SK-N-SH (cell line): ENCODE measurements around the gene CD79A. TPM values are rescaled to one million over a fixed set of nuclear protein-coding genes. Genes with fewer than 3 reads are reported as not detected.
A peak's percentile ranks its signal among the peaks of the same experiment; 100 is the strongest.
"Not testable (repeated sequence)": the region's sequence is repeated elsewhere in the genome, so short reads cannot be mapped to it uniquely, and the experiment has no call there.

ENCODE experiments used
- CTCF ChIA-PET: fragments of 300-600, 350-600 bp; formaldehyde crosslinking; extraction: SDS; loops from one replicate; lab custom pipeline; 2021; lab: Yijun Ruan, JAX
- POLR2A ChIA-PET: fragments of 350-600 bp; sonication (Branson Sonifier 250); formaldehyde crosslinking; extraction: SDS; loops from one replicate; lab custom pipeline; 2020; ENCODE audit warnings: antibody characterized with exemption, inconsistent platforms; lab: Yijun Ruan, JAX
- DNase-seq: peaks from one replicate; pipeline ENCODE4 v3.0.0; 2012
- H2AFZ ChIP-seq: fragments of 200-600 bp; sonication (generic); 2 replicates; pipeline ENCODE4 v1.8.1; 2016; ENCODE audit warnings: antibody characterized with exemption, mild to moderate bottlenecking, low read depth
- H3F3A ChIP-seq: fragments of 200-600 bp; sonication (generic); replicated peaks from 2 replicates; pipeline ENCODE3; 2016; ENCODE audit warnings: antibody characterized with exemption, mild to moderate bottlenecking; ENCODE audit not compliant: insufficient read depth
- H3K27ac ChIP-seq, 2 experiments: fragments of 200-500 bp in 1 of 2; fragments of 200-600 bp in 1 of 2; sonication (Bioruptor generic) in 1 of 2; sonication (generic), shearing (Covaris generic) in 1 of 2; 2 replicates each; pipeline versions ENCODE4 v1.5.1 to v1.6.1; 2014 to 2016; ENCODE audit warnings: low read depth in 2 of 2, inconsistent platforms in 1 of 2, low read length in 1 of 2, mild to moderate bottlenecking in 1 of 2, mixed read lengths in 1 of 2
- H3K27me3 ChIP-seq: fragments of 200-600 bp; sonication (generic), shearing (Covaris generic); 2 replicates; pipeline ENCODE4 v1.6.1; 2016; ENCODE audit warnings: mixed run types; ENCODE audit not compliant: insufficient read depth
- H3K36me3 ChIP-seq, 2 experiments: fragments of 200-500 bp in 1 of 2; fragments of 200-600 bp in 1 of 2; sonication (Bioruptor generic) in 1 of 2; sonication (generic) in 1 of 2; replicated peaks in 1 of 2; 2 replicates each; pipeline versions ENCODE3 to v1.5.1; 2014 to 2016; ENCODE audit warnings: low read length in 1 of 2, mild to moderate bottlenecking in 1 of 2; ENCODE audit not compliant: insufficient read depth in 2 of 2, control insufficient read depth in 1 of 2
- H3K4me1 ChIP-seq, 2 experiments: fragments of 200-500 bp in 1 of 2; fragments of 200-600 bp in 1 of 2; sonication (Bioruptor generic) in 1 of 2; sonication (generic), shearing (Covaris generic) in 1 of 2; 2 replicates each; pipeline versions ENCODE4 v1.5.1 to v1.6.1; 2014 to 2016; ENCODE audit warnings: low read depth in 1 of 2, low read length in 1 of 2, mixed run types in 1 of 2; ENCODE audit not compliant: insufficient read depth in 2 of 2, control insufficient read depth in 1 of 2
- H3K4me2 ChIP-seq: fragments of 200-600 bp; sonication (generic), shearing (Covaris generic); 2 replicates; pipeline ENCODE4 v1.6.1; 2017; ENCODE audit warnings: mixed run types
- H3K4me3 ChIP-seq, 2 experiments: fragments of 200-500 bp in 1 of 2; fragments of 200-600 bp in 1 of 2; sonication (Bioruptor generic) in 1 of 2; sonication (generic), shearing (Covaris generic) in 1 of 2; 2 replicates each; pipeline versions ENCODE4 v1.5.1 to v1.8.1; 2014 to 2016; ENCODE audit warnings: low read depth in 2 of 2, inconsistent platforms in 1 of 2, low read length in 1 of 2, mild to moderate bottlenecking in 1 of 2, mixed read lengths in 1 of 2, moderate library complexity in 1 of 2
- H3K79me2 ChIP-seq: fragments of 200-600 bp; sonication (generic); 2 replicates; pipeline ENCODE4 v1.8.1; 2017; ENCODE audit warnings: mild to moderate bottlenecking; ENCODE audit not compliant: insufficient read depth
- H3K9ac ChIP-seq: fragments of 200-600 bp; sonication (generic); 2 replicates; pipeline ENCODE4 v1.6.1; 2017; ENCODE audit warnings: mixed run types
- H3K9me2 ChIP-seq: fragments of 200-600 bp; sonication (generic); 2 replicates; pipeline ENCODE4 v1.6.1; 2017; ENCODE audit warnings: mixed run types
- H3K9me3 ChIP-seq: fragments of 200-600 bp; sonication (generic); 2 replicates; pipeline ENCODE4 v1.6.1; 2017; ENCODE audit warnings: mixed run types, mild to moderate bottlenecking, moderate library complexity
- H4K20me1 ChIP-seq: fragments of 200-600 bp; sonication (generic); 2 replicates; pipeline ENCODE4 v1.6.1; 2017; ENCODE audit warnings: mild to moderate bottlenecking, mixed run types; ENCODE audit not compliant: insufficient read depth
- ELF1 ChIP-seq: IDR thresholded peaks from 2 replicates; pipeline ENCODE4 v1.4.0; 2012
- FOSL2 ChIP-seq: IDR thresholded peaks from 2 replicates; pipeline ENCODE4 v1.4.0; 2012; ENCODE audit warnings: low read depth, mild to moderate bottlenecking, moderate library complexity, borderline replicate concordance
- NFIC ChIP-seq: IDR thresholded peaks from 2 replicates; pipeline ENCODE4 v1.4.0; 2012; ENCODE audit warnings: borderline replicate concordance
- NRF1 ChIP-seq: IDR thresholded peaks from 2 replicates; pipeline ENCODE4 v1.6.1; 2012; ENCODE audit warnings: low read depth, mild to moderate bottlenecking, low read length
- POLR2AphosphoS5 ChIP-seq: IDR thresholded peaks from 2 replicates; pipeline ENCODE4 v1.6.1; 2012; ENCODE audit warnings: low read depth, low read length
- RAD21 ChIP-seq: IDR thresholded peaks from 2 replicates; pipeline ENCODE4 v1.6.1; 2012; ENCODE audit warnings: mild to moderate bottlenecking, low read length
- SMC3 ChIP-seq: IDR thresholded peaks from 2 replicates; pipeline ENCODE4 v1.6.1; 2012; ENCODE audit warnings: low read depth, low read length, improper control_type of control experiment
- TAF1 ChIP-seq: IDR thresholded peaks from 2 replicates; pipeline ENCODE4 v1.6.1; 2012; ENCODE audit warnings: low read depth, mild to moderate bottlenecking, low read length, moderate library complexity, borderline replicate concordance
- ZBTB33 ChIP-seq: IDR thresholded peaks from 2 replicates; pipeline ENCODE4 v1.4.0; 2012; ENCODE audit warnings: low read depth, borderline replicate concordance
- WGBS: methylation state at CpG from one replicate; pipeline ENCODE4 v1.1.6; 2017; ENCODE audit warnings: low lambda C conversion rate; 5-methylcytosine and 5-hydroxymethylcytosine counted together
- polyA plus RNA-seq, 3 experiments: library from polyadenylated mRNA; depleted of rRNA; stranded (reverse); fragments of >200 nt; gene quantifications; 2 replicates each; pipeline ENCODE4 v1.2.3, GENCODE V29; 2012
- TF ChIP-seq, protein P1 (sequence below): fragments of 200-600 bp; sonication (generic); IDR thresholded peaks from 2 replicates; pipeline ENCODE4 v1.6.1; 2017; ENCODE audit warnings: antibody characterized with exemption, mild to moderate bottlenecking, moderate library complexity

CD79A gene
- polyA plus RNA-seq, 1 of the 3 experiments (the other 2 are of a cell fraction): 0.20 TPM

DNA sequence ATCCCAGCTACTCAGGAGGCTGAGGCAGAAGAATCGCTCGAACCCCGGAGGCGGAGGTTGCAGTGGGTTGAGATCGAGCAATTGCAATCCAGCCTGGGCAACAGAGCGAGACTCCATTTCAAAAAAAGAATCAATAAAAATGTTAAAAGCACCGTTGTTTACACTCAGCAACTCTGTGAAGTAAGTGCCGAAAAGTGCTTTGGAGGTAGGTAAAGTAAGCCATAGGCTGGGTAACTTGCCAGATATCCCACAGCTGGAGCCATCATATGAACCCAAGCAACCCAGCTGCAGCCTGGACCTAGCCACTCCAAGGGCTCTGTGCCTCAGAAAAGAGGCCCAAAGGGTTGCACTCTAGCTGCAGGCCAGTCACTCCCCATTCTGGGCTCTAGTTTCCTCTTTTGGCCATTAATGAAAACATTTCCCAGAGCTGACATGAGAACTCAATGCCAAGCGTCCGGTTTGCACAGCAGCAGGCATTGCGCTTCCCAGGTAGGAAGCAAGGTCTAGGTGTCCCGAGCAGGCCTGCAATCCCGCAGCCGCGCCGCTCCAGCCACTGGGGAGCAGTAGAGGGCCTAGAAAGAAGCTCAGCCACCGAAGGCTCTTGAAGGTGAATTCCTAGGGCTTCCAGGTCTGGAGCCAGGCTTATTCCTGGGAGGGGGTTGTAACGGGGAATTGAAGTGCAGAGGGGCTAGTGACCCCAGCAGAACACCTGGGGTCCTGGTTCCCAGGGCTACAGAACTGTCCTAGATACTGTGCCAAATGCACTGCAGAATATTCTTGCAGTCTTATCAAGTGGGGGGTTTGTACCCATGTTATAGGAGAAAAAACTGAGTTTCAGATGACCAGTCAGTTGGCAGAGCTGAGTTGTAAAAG lies 4.1 kb upstream of the CD79A start:
- no peaks in the 10 kb centered on the region for H3K9me2 ChIP-seq
- H3K4me1 ChIP-seq: no peaks in the 10 kb centered on the region; a peak in 1 of 4 replicates
- no peak overlapping the region for H3K4me2 ChIP-seq
- peaks cover 54% of the 10 kb centered on the region for H4K20me1 ChIP-seq
- ChIA-PET CTCF (interaction anchor here (0.5 to 3.1 kb wide), 26 partner anchors 9 to 162 kb away, joined by 3 to 48 read pairs (median 6); partner anchors contain the start of genes ARHGEF1, ERFL, RABAC1 and RPS19), POLR2A (interaction anchor here (0.6 to 2.2 kb wide), 8 partner anchors 9 to 1683 kb away, joined by 3 to 14 read pairs (median 4); partner anchors contain the start of gene RPS19)
- no peak overlapping the region for H2AFZ ChIP-seq
- no peak overlapping the region for H3K9ac ChIP-seq
- peaks cover 68% of the 10 kb centered on the region for H3F3A ChIP-seq
- H3K79me2 ChIP-seq: peaks cover 5% of the 10 kb centered on the region; the same call in 1 of the 2 replicates
- TF ChIP-seq, protein P1, sequence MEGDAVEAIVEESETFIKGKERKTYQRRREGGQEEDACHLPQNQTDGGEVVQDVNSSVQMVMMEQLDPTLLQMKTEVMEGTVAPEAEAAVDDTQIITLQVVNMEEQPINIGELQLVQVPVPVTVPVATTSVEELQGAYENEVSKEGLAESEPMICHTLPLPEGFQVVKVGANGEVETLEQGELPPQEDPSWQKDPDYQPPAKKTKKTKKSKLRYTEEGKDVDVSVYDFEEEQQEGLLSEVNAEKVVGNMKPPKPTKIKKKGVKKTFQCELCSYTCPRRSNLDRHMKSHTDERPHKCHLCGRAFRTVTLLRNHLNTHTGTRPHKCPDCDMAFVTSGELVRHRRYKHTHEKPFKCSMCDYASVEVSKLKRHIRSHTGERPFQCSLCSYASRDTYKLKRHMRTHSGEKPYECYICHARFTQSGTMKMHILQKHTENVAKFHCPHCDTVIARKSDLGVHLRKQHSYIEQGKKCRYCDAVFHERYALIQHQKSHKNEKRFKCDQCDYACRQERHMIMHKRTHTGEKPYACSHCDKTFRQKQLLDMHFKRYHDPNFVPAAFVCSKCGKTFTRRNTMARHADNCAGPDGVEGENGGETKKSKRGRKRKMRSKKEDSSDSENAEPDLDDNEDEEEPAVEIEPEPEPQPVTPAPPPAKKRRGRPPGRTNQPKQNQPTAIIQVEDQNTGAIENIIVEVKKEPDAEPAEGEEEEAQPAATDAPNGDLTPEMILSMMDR: peak; percentile 68
- no peak for TF ChIP-seq TAF1
- peak; percentile 52; the same call in 1 of the 2 replicates for TF ChIP-seq ZBTB33
- TF ChIP-seq NFIC: 0 out of 2 replicates have a peak, but pooled peaks have one; percentile 4
- peak; percentile 6; the same call in 1 of the 2 replicates for TF ChIP-seq ELF1
- peak; percentile 79 for TF ChIP-seq RAD21
- TF ChIP-seq POLR2AphosphoS5: peak; percentile 66
- TF ChIP-seq FOSL2: peak; percentile 14; the same call in 1 of the 2 replicates
- peak; percentile 53; the same call in 1 of the 2 replicates for TF ChIP-seq SMC3
- TF ChIP-seq NRF1: no peak
- DNase-seq: peak; percentile 72
- no peaks in the 10 kb centered on the region for H3K27me3 ChIP-seq
- H3K9me3 ChIP-seq: no peaks in the 10 kb centered on the region
- 56% methylated on average over 18 of the region's 18 CpGs for WGBS
- H3K4me3 ChIP-seq: no peak overlapping the region; a peak in 1 of 4 replicates
- H3K36me3 ChIP-seq: peaks cover 30 to 36% of the 10 kb centered on the region in 2 experiments
- peak overlapping the region in 1 of 2 experiments; percentile 0; a peak in 1 of 4 replicates for H3K27ac ChIP-seq

DNA sequence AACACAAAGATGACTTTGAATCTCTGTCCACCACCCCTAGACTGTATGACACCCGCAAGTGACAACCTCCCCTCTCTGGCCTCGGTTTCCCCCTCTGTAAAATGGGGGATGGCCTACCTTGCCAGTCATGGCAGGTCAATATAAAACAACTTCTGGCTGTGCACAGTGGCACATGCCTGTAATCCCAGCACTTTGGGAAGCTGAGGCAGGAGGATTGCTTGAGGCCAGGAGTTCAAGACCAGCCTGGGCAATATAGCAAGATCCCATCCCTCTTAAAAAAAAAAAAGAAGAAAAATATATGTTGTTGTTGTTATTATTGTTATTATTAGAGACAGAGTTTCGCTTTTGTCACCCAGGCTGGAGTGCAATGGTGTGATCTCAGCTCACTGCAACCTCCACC lies 1.1 kb upstream of the CD79A start:
- CTCF ChIA-PET: interaction anchor here (1.0 kb wide), 1 partner anchor 153 kb away, joined by 3 read pairs; no protein-coding TSS in a partner anchor
- POLR2A ChIA-PET, DNase-seq, H3K4me3 ChIP-seq, H2AFZ ChIP-seq, H3K9me2 ChIP-seq, H3K79me2 ChIP-seq, H3K4me2 ChIP-seq, H3K4me1 ChIP-seq, H3K27ac ChIP-seq, H3K9me3 ChIP-seq, H3K27me3 ChIP-seq, H3K9ac ChIP-seq: not testable (repeated sequence)
- Histone ChIP-seq H4K20me1 (peaks cover 24% of the 10 kb centered on the region), H3K36me3 (peaks cover 10 to 12% of the 10 kb centered on the region in 2 experiments), H3F3A (peaks cover 45% of the 10 kb centered on the region)
- WGBS: 61% methylated on average over 3 of the region's 3 CpGs
